SK-N-DZ (cell line): ENCODE data around the gene GNB2.
"Not testable (repeated sequence)": the region's sequence is repeated elsewhere in the genome, so short reads cannot be mapped to it uniquely, and the experiment has no call there.

Experiments
- DNase-seq: peaks from one replicate; pipeline ENCODE4 v3.0.0-alpha.2; 2015; ENCODE audit warnings: low spot score

GNB2 gene

DNA sequence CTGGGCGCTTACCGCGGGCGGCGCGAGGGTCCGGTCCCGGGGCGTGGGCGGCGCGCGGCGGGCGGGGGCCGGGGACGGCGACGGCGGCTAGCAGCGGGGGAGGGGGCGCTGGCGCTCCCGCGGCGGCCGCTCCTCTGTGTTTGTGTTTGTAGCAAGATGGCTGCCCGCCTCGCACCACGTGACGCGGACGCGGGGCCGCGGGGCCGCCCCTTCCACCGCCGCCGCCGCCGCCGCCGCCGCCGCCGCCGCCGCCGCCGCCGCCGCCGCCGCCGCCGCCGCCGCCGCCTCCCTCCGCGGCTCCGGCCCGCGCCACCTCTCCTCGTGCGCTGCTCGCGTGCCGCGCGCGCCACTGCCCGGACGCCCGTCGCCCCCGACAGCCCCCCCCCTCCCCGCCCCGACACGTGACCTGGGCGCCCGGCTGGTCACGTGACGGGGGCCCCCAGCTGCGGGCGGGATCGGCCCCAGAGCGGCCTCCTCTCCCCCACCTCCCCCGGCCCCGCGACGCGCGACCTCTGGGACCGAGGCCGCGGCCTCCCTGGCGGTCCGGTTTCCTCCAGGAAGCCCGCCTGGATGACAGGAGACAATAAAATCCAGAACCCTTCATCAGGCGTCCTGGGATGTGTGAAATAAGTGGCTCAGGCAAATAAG, 20.7 kb downstream of the GNB2 start, which contains the start of gene GIGYF1:
Gene GIGYF1, minus strand, starts transcription at position 153 of the 648 bp plus-strand sequence. CDS start 6,012 bp downstream, outside the sequence.
- DNase-seq = peak; percentile 64

DNA sequence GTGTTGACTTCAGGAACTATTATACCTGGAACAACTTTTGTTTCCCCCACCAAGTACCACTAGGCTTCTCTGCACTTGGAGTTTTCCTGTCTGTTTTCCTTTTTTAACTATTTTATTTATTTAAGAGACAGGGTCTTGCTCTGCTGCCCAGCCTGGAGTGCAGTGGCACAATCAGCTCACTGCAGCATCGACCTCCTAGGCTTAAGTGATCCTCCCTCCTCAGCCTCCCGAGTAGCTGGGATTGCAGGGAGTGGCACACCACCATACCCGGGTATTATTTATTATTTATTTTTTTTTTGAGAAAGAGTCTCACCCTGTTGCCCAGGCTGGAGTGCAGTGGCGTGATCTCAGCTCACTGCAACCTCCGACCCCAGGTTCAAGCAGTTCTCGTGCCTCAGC, 22.6 kb downstream of the GNB2 start:
- DNase-seq = no peak

DNA sequence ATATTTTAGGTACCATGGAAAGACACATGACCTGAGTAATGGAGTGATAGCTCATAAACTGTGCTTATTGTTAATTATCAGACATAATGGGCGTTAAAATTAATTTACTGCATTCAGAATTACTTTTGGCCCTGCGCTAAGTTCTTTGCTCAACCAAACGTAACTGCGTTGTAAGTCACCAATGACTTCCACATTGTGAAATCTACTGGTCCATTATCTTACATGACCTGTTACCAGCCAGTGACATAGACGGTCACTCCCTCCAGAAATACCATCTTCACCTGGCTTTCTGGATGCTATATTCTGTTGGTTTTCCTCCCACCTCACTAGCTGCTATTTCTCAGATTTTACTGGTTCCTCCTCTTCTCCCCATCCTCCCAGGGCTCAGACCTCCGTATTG, 25.5 kb downstream of the GNB2 start:
- no peak for DNase-seq

- not testable (repeated sequence) for DNase-seq
Observed at GRCh38 chr7:100701089-100701488, 27.5 kb downstream of the GNB2 start.

DNA sequence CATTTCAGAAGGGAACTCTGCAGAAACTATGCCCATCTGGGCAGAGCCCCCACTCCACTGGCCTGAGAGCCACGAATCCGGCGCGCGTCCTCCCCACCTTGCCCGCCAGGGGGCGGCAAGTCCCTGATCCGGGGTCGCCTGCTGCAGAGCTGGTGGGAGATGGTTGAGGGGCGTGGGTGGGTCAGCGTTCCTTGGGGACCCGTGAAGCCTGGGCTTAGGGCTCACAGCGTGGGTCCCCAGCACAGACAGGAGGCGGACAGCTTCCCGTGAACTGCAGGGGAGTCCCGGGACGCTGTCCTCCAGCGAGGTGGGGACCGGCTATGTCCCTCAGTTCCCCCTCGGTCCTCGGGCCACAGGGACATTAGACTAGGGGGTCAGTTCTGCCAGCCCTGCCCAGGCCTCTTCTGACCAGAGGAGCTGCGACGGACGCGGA, 31.8 kb downstream of the GNB2 start:
- DNase-seq = peak; percentile 84

- peak; percentile 98 for DNase-seq
Observed at GRCh38 chr7:100705753-100706671, 32.5 kb downstream of the GNB2 start, which contains the start of gene POP7. Gene POP7 (plus strand): TSS chr7:100706121. CDS start chr7:100706831, 710 bp downstream.

- DNase-seq = no peak
Observed at GRCh38 chr7:100706672-100707311, 33.3 kb downstream of the GNB2 start.

DNA sequence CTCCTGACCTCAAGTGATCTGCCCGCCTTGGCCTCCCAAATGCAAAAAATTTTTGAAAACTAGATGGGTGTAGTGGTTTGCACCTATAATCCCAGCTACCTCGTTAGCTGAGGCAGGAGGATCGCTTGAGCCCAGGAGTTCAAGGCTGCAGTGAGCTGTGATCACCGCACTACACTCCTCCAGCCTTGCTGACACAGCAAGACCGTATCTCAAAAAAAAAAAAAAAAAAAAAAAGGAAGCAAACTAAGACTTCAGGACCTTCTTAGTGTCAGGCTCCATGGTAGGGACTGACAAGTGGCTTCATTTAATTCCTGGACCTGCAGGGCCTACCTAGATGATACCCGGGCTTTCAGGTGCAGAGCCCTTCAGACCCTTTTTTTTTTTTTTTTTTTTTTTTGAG, 34.9 kb downstream of the GNB2 start:
- DNase-seq = no peak

GRCh38 chr7:100710452-100710851, 36.9 kb downstream of the GNB2 start:
- no peak for DNase-seq

- no peak for DNase-seq
Observed at GRCh38 chr7:100711369-100711768, 37.8 kb downstream of the GNB2 start.

DNA sequence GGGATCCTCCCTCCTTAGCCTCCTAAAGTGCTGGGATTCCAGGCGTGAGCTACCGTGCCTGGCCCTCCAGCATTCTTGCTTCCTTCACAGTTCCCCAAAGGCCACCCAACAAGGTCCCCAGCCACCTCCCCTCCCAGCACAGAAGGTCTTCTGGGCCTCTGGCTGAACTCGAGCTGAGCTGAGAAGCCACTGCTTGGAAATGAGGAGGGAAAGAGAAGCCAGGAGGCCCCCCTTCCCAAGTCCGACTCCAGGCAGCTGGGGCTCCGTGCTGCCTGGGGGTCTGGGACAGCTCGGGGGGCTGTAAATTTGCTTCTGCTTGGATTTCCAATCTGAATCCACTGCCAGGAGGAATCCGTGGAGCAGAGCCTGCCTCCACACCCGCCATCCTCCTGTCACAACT, 41.2 kb downstream of the GNB2 start:
- DNase-seq = no peak

GRCh38 chr7:100717073-100717472, 43.5 kb downstream of the GNB2 start:
- DNase-seq = not testable (repeated sequence)

DNA sequence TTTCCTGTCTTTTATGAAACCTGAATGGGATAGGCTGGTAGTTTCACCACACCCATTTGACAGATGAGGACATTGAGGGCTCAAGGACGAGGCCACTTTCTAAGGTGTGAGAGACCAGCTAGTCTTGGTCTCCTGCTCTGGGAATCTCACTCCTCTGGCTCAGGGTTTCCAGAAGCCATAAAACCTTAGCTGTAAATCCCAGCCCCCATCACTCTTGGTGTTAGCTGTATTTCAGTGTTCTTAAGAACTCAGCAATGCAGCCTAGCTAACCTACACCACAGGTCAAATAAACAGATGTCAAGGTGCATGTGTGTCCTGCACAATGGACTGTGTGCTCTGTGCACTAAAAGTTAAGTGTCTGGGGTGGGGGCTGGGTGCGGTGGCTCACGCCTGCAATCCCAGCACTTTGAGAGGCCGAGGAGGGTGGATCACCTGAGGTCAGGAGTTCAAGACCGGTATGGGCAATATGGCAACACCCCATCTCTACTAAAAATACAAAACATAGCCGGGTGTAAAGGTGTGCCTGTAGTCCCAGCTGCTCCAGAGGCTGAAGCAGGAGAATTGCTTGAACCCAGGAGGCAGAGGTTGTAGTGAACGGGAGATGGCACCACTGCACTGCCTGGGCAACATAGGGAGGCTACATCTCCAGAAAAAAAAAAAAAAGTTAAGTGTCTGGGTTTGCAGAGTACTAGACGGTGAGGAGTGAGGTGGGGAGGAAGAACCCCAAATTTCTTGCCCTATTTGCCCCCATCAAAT, 46.2 kb downstream of the GNB2 start:
- DNase-seq = no peak

- no peak for DNase-seq
Observed at GRCh38 chr7:100720279-100720670, 46.7 kb downstream of the GNB2 start, which contains the start of gene EPO. Gene EPO (plus strand): TSS chr7:100720468. CDS start chr7:100720981, 513 bp downstream.

DNA sequence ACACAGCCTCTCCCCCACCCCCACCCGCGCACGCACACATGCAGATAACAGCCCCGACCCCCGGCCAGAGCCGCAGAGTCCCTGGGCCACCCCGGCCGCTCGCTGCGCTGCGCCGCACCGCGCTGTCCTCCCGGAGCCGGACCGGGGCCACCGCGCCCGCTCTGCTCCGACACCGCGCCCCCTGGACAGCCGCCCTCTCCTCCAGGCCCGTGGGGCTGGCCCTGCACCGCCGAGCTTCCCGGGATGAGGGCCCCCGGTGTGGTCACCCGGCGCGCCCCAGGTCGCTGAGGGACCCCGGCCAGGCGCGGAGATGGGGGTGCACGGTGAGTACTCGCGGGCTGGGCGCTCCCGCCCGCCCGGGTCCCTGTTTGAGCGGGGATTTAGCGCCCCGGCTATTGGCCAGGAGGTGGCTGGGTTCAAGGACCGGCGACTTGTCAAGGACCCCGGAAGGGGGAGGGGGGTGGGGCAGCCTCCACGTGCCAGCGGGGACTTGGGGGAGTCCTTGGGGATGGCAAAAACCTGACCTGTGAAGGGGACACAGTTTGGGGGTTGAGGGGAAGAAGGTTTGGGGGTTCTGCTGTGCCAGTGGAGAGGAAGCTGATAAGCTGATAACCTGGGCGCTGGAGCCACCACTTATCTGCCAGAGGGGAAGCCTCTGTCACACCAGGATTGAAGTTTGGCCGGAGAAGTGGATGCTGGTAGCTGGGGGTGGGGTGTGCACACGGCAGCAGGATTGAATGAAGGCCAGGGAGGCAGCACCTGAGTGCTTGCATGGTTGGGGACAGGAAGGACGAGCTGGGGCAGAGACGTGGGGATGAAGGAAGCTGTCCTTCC, 47.3 kb downstream of the GNB2 start:
- DNase-seq = no peak

GRCh38 chr7:100721505-100721812, 47.9 kb downstream of the GNB2 start:
- no peak for DNase-seq

- no peak for DNase-seq
Observed at GRCh38 chr7:100722480-100723212, 49.1 kb downstream of the GNB2 start.

GRCh38 chr7:100723732-100724275, 50.3 kb downstream of the GNB2 start:
- DNase-seq = no peak

- DNase-seq = not testable (repeated sequence)
Observed at GRCh38 chr7:100724364-100724763, 50.8 kb downstream of the GNB2 start.
